ENCODE data around the gene LSG1. TPM values are rescaled to one million over a fixed set of nuclear protein-coding genes. Genes with fewer than 3 reads are reported as not detected.

The LSG1 gene
- total and polyA plus RNA-seq, 2 donors (not counting 1 experiment from before 2014, with no cell fraction given) = 27.6 to 35.3 TPM

DNA sequence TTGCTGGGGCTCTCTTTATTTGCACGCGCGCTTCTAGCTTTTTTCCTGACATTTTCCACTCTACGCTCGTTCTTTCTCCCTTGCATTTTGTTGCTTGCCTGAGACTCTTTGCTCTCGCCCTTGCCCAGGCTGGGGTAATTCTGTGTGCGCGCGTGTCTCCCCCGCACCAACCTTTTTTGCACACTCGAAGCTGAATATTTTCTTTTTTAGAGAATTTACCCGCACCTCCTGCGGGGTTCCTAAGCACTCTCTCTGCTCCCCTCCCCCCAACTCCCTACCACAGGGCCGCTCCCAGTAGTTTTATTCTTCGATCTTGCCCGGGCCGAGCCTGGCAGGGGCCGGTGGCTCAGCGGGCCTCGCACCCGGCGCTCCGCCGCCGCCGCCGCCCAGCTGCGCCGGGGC lies 14.4 kb upstream of the LSG1 start:
- H3K4me2 ChIP-seq (ENCODE audit: extremely low read depth, insufficient read depth, low read length) = peak overlapping the region; percentile 93
- TF ChIP-seq EZH2 (IDR thresholded peaks at IDR 0.05; ENCODE audit: low read length, missing control alignments) (no peak), CTCF (conservative IDR thresholded peaks at IDR 0.05 in 1 of 2, IDR thresholded peaks at IDR 0.05 in 1 of 2; ENCODE audit: low read depth in 1 of 2, low read length in 2 of 2) (no peak)
- H3K27ac ChIP-seq (ENCODE audit: insufficient read depth, low read length) = no peak overlapping the region
- H4K20me1 ChIP-seq (ENCODE audit: control insufficient read depth, extremely low read depth, insufficient read depth, low read length) = no peaks in the 10 kb centered on the region
- H3K9ac ChIP-seq (ENCODE audit: insufficient read depth, low read length) = peak overlapping the region; percentile 73
- no peak for DNase-seq (ENCODE audit: low read depth in 2 of 2)
- no peaks in the 10 kb centered on the region for H3K27me3 ChIP-seq (ENCODE audit: control insufficient read depth, insufficient read depth, low read length)
- peak overlapping the region; percentile 59 to 90 (median 77) for H3K4me3 ChIP-seq (replicated peaks in 1 of 4; ENCODE audit: control extremely low read depth in 1 of 4, insufficient read depth in 1 of 4, low read depth in 3 of 4, low read length in 4 of 4)
- no peaks in the 10 kb centered on the region for H3K9me3 ChIP-seq (ENCODE audit: control insufficient read depth, insufficient read depth, low read depth, low read length)
- H2AFZ ChIP-seq (ENCODE audit: low read length) = no peak overlapping the region
- no peaks in the 10 kb centered on the region for H3K36me3 ChIP-seq (ENCODE audit: control insufficient read depth, insufficient read depth, low read length)
- H3K4me1 ChIP-seq (ENCODE audit: control insufficient read depth, extremely low read depth, insufficient read depth, low read length) = peaks cover 11% of the 10 kb centered on the region
- H3K79me2 ChIP-seq (ENCODE audit: control insufficient read depth, insufficient read depth, low read length) = peaks cover 7% of the 10 kb centered on the region

DNA sequence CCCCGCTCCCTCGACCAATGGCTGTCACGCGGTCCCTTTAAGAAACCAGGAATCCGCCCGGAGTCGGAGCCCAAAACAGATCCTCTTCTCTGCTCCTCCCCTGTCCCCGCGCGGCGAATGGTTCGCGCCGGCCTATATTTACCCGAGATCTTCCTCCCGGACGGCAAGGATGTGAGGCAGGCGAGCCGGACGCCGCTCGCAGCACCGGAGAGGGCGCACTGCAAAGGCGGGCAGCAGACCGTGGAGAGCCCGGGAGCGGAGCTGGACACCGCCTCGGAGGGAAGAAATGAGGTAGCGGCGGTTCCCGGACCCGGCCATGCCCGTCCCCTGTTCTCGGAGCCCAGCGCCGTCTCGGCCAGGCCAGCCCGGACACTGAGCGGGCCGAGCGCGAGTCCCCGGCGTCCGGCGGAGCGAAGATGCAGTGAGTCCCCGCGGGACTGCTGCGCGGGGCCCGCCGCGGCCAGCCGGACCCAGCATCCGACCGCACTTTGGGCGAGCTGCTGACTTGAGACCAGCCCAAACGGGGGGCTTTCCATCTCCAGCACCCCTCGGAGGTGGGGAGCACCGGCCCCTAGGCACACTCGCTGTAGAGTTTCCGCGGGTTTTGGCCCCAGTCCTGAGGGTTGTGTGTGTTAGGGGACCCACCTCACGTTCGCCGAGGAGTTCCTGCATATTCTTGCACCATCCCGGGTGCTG lies 13.9 kb upstream of the LSG1 start, which contains the start of gene FAM43A:
FAM43A (plus strand) TSS at position 166 of the 696 bp plus-strand sequence. CDS start 944 bp downstream, outside the sequence.
- Histone ChIP-seq H3K27me3 (ENCODE audit: control insufficient read depth, insufficient read depth, low read length) (no peaks in the 10 kb centered on the region), H3K4me3 (replicated peaks in 1 of 4; ENCODE audit: control extremely low read depth in 1 of 4, insufficient read depth in 1 of 4, low read depth in 3 of 4, low read length in 4 of 4) (peak within 1 kb of the TSS; percentile 59 to 90 (median 77)), H2AFZ (ENCODE audit: low read length) (peak within 1 kb of the TSS; percentile 24), H3K4me2 (ENCODE audit: extremely low read depth, insufficient read depth, low read length) (peak within 1 kb of the TSS; percentile 93), H3K27ac (ENCODE audit: insufficient read depth, low read length) (peak within 1 kb of the TSS; percentile 38), H3K9ac (ENCODE audit: insufficient read depth, low read length) (peak within 1 kb of the TSS; percentile 73), H4K20me1 (ENCODE audit: control insufficient read depth, extremely low read depth, insufficient read depth, low read length) (no peaks in the 10 kb centered on the region), H3K79me2 (ENCODE audit: control insufficient read depth, insufficient read depth, low read length) (peaks cover 7% of the 10 kb centered on the region), H3K36me3 (ENCODE audit: control insufficient read depth, insufficient read depth, low read length) (no peaks in the 10 kb centered on the region), H3K4me1 (ENCODE audit: control insufficient read depth, extremely low read depth, insufficient read depth, low read length) (peaks cover 11% of the 10 kb centered on the region), H3K9me3 (ENCODE audit: control insufficient read depth, insufficient read depth, low read depth, low read length) (no peaks in the 10 kb centered on the region)
- peak; percentile 96 to 97 for DNase-seq (ENCODE audit: low read depth in 2 of 2)
- no peak for TF ChIP-seq EZH2 (IDR thresholded peaks at IDR 0.05; ENCODE audit: low read length, missing control alignments)
- TF ChIP-seq CTCF (conservative IDR thresholded peaks at IDR 0.05 in 1 of 2, IDR thresholded peaks at IDR 0.05 in 1 of 2; ENCODE audit: low read depth in 1 of 2, low read length in 2 of 2) = peak; percentile 5 to 19

DNA sequence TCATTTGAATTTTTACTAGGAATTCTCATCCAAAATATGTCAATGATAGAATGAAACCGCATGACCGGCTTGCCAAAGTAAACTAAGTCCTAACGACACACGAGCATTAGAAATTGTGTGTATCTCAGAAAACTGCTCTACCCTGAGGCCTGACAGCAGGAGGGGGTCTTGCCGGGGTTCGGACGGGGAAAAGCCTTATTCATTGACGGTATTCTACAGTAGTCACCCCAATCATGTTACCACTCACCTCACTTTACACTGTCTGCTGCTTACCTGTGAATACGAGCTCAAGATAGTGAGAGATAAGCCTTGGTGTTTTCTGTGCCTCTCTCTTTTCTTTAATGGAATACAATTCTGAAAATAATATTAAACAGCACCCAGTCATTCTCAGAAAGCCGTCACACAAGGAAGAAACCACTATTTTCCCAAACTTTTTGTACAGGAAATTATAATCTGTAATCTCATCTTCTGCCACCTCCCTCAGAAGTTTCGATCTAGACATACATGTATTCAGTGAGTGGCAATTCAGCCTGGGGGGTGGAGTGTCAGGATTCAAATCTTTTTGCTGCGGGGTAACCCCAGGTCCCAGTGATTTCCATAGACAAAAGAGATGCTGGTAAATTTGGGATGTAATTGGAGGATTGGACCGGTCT lies 13.2 kb upstream of the LSG1 start:
- H3K4me3 ChIP-seq (replicated peaks in 1 of 4; ENCODE audit: control extremely low read depth in 1 of 4, insufficient read depth in 1 of 4, low read depth in 3 of 4, low read length in 4 of 4) = peak overlapping the region in 2 of 4 experiments; percentile 53 to 90
- H3K79me2 ChIP-seq (ENCODE audit: control insufficient read depth, insufficient read depth, low read length) = peaks cover 7% of the 10 kb centered on the region
- H3K9ac ChIP-seq (ENCODE audit: insufficient read depth, low read length) = no peak overlapping the region
- H3K27ac ChIP-seq (ENCODE audit: insufficient read depth, low read length) = no peak overlapping the region
- H3K27me3 ChIP-seq (ENCODE audit: control insufficient read depth, insufficient read depth, low read length) = no peaks in the 10 kb centered on the region
- TF ChIP-seq CTCF (conservative IDR thresholded peaks at IDR 0.05 in 1 of 2, IDR thresholded peaks at IDR 0.05 in 1 of 2; ENCODE audit: low read depth in 1 of 2, low read length in 2 of 2) (no peak), EZH2 (IDR thresholded peaks at IDR 0.05; ENCODE audit: low read length, missing control alignments) (no peak)
- H3K4me2 ChIP-seq (ENCODE audit: extremely low read depth, insufficient read depth, low read length) = peak overlapping the region; percentile 93
- no peaks in the 10 kb centered on the region for H3K36me3 ChIP-seq (ENCODE audit: control insufficient read depth, insufficient read depth, low read length)
- H2AFZ ChIP-seq (ENCODE audit: low read length) = peak overlapping the region; percentile 24
- DNase-seq (ENCODE audit: low read depth in 2 of 2) = no peak
- H4K20me1 ChIP-seq (ENCODE audit: control insufficient read depth, extremely low read depth, insufficient read depth, low read length) = no peaks in the 10 kb centered on the region
- no peaks in the 10 kb centered on the region for H3K9me3 ChIP-seq (ENCODE audit: control insufficient read depth, insufficient read depth, low read depth, low read length)
- H3K4me1 ChIP-seq (ENCODE audit: control insufficient read depth, extremely low read depth, insufficient read depth, low read length) = peaks cover 11% of the 10 kb centered on the region
